Measurements from ENCODE around the gene CDC42BPB.

- TF ChIP-seq CTCF (IDR thresholded peaks at IDR 0.05) (no peak), POLR2A (IDR thresholded peaks at IDR 0.05) (no peak)
Observed at GRCh38 chr14:103100281-103101121, 43.2 kb upstream of the CDC42BPB start.
